Left ventricle myocardium inferior (tissue), 1 donor: ENCODE data around the gene CD99L2. TPM values are rescaled to one million over a fixed set of nuclear protein-coding genes. Genes with fewer than 3 reads are reported as not detected.
"Not testable (repeated sequence)": the region's sequence is repeated elsewhere in the genome, so short reads cannot be mapped to it uniquely, and the experiment has no call there.

Source experiments
- DNase-seq: peaks from one replicate; pipeline ENCODE4 v3.0.0-alpha.2; 2020
- H3K27ac ChIP-seq: fragments of 200-600 bp; replicated peaks from 2 replicates; pipeline ENCODE4 v1.8.0; 2021
- H3K27me3 ChIP-seq: fragments of 200-600 bp; 2 replicates; pipeline ENCODE4 v1.8.0; 2021; ENCODE audit warnings: low read depth
- H3K36me3 ChIP-seq: fragments of 200-600 bp; 2 replicates; pipeline ENCODE4 v1.8.0; 2021
- H3K4me1 ChIP-seq: fragments of 200-600 bp; 2 replicates; pipeline ENCODE4 v1.8.0; 2021
- H3K4me3 ChIP-seq: fragments of 200-600 bp; 2 replicates; pipeline ENCODE4 v1.8.0; 2021; ENCODE audit warnings: mild to moderate bottlenecking, moderate library complexity
- H3K9me3 ChIP-seq: fragments of 200-600 bp; replicated peaks from 2 replicates; pipeline ENCODE4 v1.8.0; 2021
- CTCF ChIP-seq: fragments of 200-600 bp; IDR thresholded peaks from 2 replicates; pipeline ENCODE4 v1.8.0; 2021; ENCODE audit warnings: antibody characterized with exemption, mild to moderate bottlenecking, borderline replicate concordance
- intact Hi-C: fragments of 100-400 bp; cut with micrococcal nuclease; formaldehyde crosslinking; loops from one replicate; pipeline ENCODE4 v1.11.0; 2022
- total RNA-seq: library from RNA; stranded (reverse); fragmentation: NEBNext Ultra II Directional; extraction: Animal tissue kit (Norgen Biotek cat#: 25700); gene quantifications from one replicate; pipeline ENCODE4 v1.2.1, GENCODE V29; 2021
- donor health status: DM: no; HTN: yes; CAD: no; lungs with severe emphysema.

The CD99L2 gene
- total RNA-seq, 1 donor from 2014 or later, result 68.1 TPM

GRCh38 chrX:150834695-150835094, 63.8 kb downstream of the CD99L2 start:
- H3K36me3 ChIP-seq, result no peaks in the 10 kb centered on the region
- H3K27ac ChIP-seq, result no peak overlapping the region
- H3K9me3 ChIP-seq, result peaks cover 7% of the 10 kb centered on the region
- TF ChIP-seq CTCF, result no peak
- no peaks in the 10 kb centered on the region for H3K27me3 ChIP-seq
- H3K4me1 ChIP-seq, result no peaks in the 10 kb centered on the region
- no peak overlapping the region for H3K4me3 ChIP-seq
- no peak for DNase-seq
- intact Hi-C loops, result no loop called here

GRCh38 chrX:150833454-150834056, 64.9 kb downstream of the CD99L2 start:
- Histone ChIP-seq H3K36me3 (no peaks in the 10 kb centered on the region), H3K27me3 (no peaks in the 10 kb centered on the region), H3K4me1 (no peaks in the 10 kb centered on the region), H3K4me3 (no peak overlapping the region), H3K27ac (no peak overlapping the region), H3K9me3 (peaks cover 7% of the 10 kb centered on the region)
- intact Hi-C loops, result no loop called here
- no peak for DNase-seq
- no peak for TF ChIP-seq CTCF

GRCh38 chrX:150831863-150832262, 66.6 kb downstream of the CD99L2 start:
- Histone ChIP-seq H3K27me3 (no peaks in the 10 kb centered on the region), H3K27ac (no peak overlapping the region), H3K36me3 (no peaks in the 10 kb centered on the region), H3K4me3 (no peak overlapping the region), H3K9me3 (peaks cover 7% of the 10 kb centered on the region), H3K4me1 (no peaks in the 10 kb centered on the region)
- no peak for DNase-seq
- TF ChIP-seq CTCF, result no peak
- intact Hi-C loops, result no loop called here

GRCh38 chrX:150828785-150829184, 69.7 kb downstream of the CD99L2 start:
- no peak for DNase-seq

GRCh38 chrX:150824352-150824751, 74.1 kb downstream of the CD99L2 start:
- H3K27ac ChIP-seq, H3K27me3 ChIP-seq, intact Hi-C loops, H3K4me1 ChIP-seq, H3K36me3 ChIP-seq, H3K9me3 ChIP-seq, H3K4me3 ChIP-seq, DNase-seq: not testable (repeated sequence)

More at GRCh38 chrX:150828785-150829184, 69.7 kb downstream of the CD99L2 start:
- intact Hi-C loops, result no loop called here
- H3K36me3 ChIP-seq, result no peaks in the 10 kb centered on the region
- H3K9me3 ChIP-seq, result peaks cover 7% of the 10 kb centered on the region
- no peak for TF ChIP-seq CTCF
- no peak overlapping the region for H3K27ac ChIP-seq
- H3K4me1 ChIP-seq, result no peaks in the 10 kb centered on the region
- no peaks in the 10 kb centered on the region for H3K27me3 ChIP-seq
- no peak overlapping the region for H3K4me3 ChIP-seq

GRCh38 chrX:150823826-150824225, 74.6 kb downstream of the CD99L2 start:
- H3K27me3 ChIP-seq, H3K4me3 ChIP-seq, H3K36me3 ChIP-seq, DNase-seq, H3K27ac ChIP-seq, intact Hi-C loops, H3K9me3 ChIP-seq, H3K4me1 ChIP-seq: not testable (repeated sequence)
